ENCODE measurements around the gene ENOX1. TPM values are rescaled to one million over a fixed set of nuclear protein-coding genes. Genes with fewer than 3 reads are reported as not detected.
A peak's percentile ranks its signal among the peaks of the same experiment; 100 is the strongest.

The ENOX1 gene
- total RNA-seq, 1 experiment from 2014 or later = 11.9 TPM

- H3K4me3 ChIP-seq = no peak overlapping the region
- no peaks in the 10 kb centered on the region for H3K4me1 ChIP-seq
- DNase-seq = no peak
- no peaks in the 10 kb centered on the region; the same call in 1 of the 2 replicates for H3K36me3 ChIP-seq
- H3K27me3 ChIP-seq = no peaks in the 10 kb centered on the region
- no peaks in the 10 kb centered on the region for H3K9me3 ChIP-seq (replicated peaks)
- no peak overlapping the region for H3K27ac ChIP-seq
These were observed 132.8 kb downstream of the ENOX1 start for GRCh38 chr13:43653980-43654379.

- Histone ChIP-seq H3K27me3 (no peaks in the 10 kb centered on the region), H3K9me3 (replicated peaks) (no peaks in the 10 kb centered on the region), H3K27ac (no peak overlapping the region), H3K36me3 (no peaks in the 10 kb centered on the region; the same call in 1 of the 2 replicates), H3K4me3 (no peak overlapping the region), H3K4me1 (no peaks in the 10 kb centered on the region)
- no peak for DNase-seq
These were observed 133.4 kb downstream of the ENOX1 start for GRCh38 chr13:43653395-43653794.

- Histone ChIP-seq H3K27me3 (no peaks in the 10 kb centered on the region), H3K9me3 (replicated peaks) (no peaks in the 10 kb centered on the region), H3K4me3 (no peak overlapping the region), H3K4me1 (no peaks in the 10 kb centered on the region), H3K36me3 (no peaks in the 10 kb centered on the region; the same call in 1 of the 2 replicates), H3K27ac (no peak overlapping the region)
- no peak for DNase-seq
These were observed 134.0 kb downstream of the ENOX1 start for GRCh38 chr13:43652760-43653159.

- Histone ChIP-seq H3K9me3 (replicated peaks) (no peaks in the 10 kb centered on the region), H3K27ac (no peak overlapping the region), H3K4me3 (no peak overlapping the region), H3K36me3 (no peaks in the 10 kb centered on the region), H3K27me3 (no peaks in the 10 kb centered on the region), H3K4me1 (no peaks in the 10 kb centered on the region)
- no peak for DNase-seq
These were observed 135.9 kb downstream of the ENOX1 start for GRCh38 chr13:43650882-43651281.

GRCh38 chr13:43648733-43649132, 138.0 kb downstream of the ENOX1 start:
- no peak overlapping the region for H3K27ac ChIP-seq
- H3K36me3 ChIP-seq = no peaks in the 10 kb centered on the region
- no peaks in the 10 kb centered on the region for H3K4me1 ChIP-seq
- H3K27me3 ChIP-seq = no peaks in the 10 kb centered on the region
- DNase-seq = no peak
- H3K9me3 ChIP-seq (replicated peaks) = no peaks in the 10 kb centered on the region
- no peak overlapping the region for H3K4me3 ChIP-seq

- DNase-seq = no peak
- H3K27me3 ChIP-seq = no peaks in the 10 kb centered on the region
- H3K27ac ChIP-seq = no peak overlapping the region
- no peak overlapping the region for H3K4me3 ChIP-seq
- no peaks in the 10 kb centered on the region for H3K9me3 ChIP-seq (replicated peaks)
- H3K4me1 ChIP-seq = no peaks in the 10 kb centered on the region
- no peaks in the 10 kb centered on the region for H3K36me3 ChIP-seq
These were observed 139.3 kb downstream of the ENOX1 start for GRCh38 chr13:43647471-43647870.

GRCh38 chr13:43640476-43640875, 146.3 kb downstream of the ENOX1 start:
- Histone ChIP-seq H3K4me3 (no peak overlapping the region), H3K9me3 (replicated peaks) (no peaks in the 10 kb centered on the region), H3K27ac (no peak overlapping the region), H3K4me1 (no peaks in the 10 kb centered on the region), H3K27me3 (no peaks in the 10 kb centered on the region), H3K36me3 (peaks cover 2% of the 10 kb centered on the region; the same call in 1 of the 2 replicates)
- DNase-seq = no peak

- H3K4me3 ChIP-seq = no peak overlapping the region
- peaks cover 5% of the 10 kb centered on the region for H3K4me1 ChIP-seq
- no peak overlapping the region for H3K27ac ChIP-seq
- H3K36me3 ChIP-seq = 0 out of 2 replicates have a peak, but pooled peaks cover 4% of the 10 kb centered on the region
- no peaks in the 10 kb centered on the region for H3K27me3 ChIP-seq
- no peaks in the 10 kb centered on the region for H3K9me3 ChIP-seq (replicated peaks)
- DNase-seq = peak in 1 of 2 experiments; percentile 11
These were observed 155.7 kb downstream of the ENOX1 start for GRCh38 chr13:43631106-43631505.

GRCh38 chr13:43629691-43630480, 156.9 kb downstream of the ENOX1 start:
- Histone ChIP-seq H3K27ac (no peak overlapping the region), H3K36me3 (0 out of 2 replicates have a peak, but pooled peaks cover 4% of the 10 kb centered on the region), H3K4me1 (peaks cover 5% of the 10 kb centered on the region), H3K9me3 (replicated peaks) (no peaks in the 10 kb centered on the region), H3K4me3 (no peak overlapping the region), H3K27me3 (no peaks in the 10 kb centered on the region)
- DNase-seq = no peak

GRCh38 chr13:43626994-43627393, 159.8 kb downstream of the ENOX1 start:
- no peak overlapping the region for H3K4me3 ChIP-seq
- H3K4me1 ChIP-seq = peaks cover 5% of the 10 kb centered on the region
- H3K9me3 ChIP-seq (replicated peaks) = 0 out of 2 replicates have a peak, but pooled peaks cover 3% of the 10 kb centered on the region
- DNase-seq = no peak
- H3K36me3 ChIP-seq = peaks cover 7% of the 10 kb centered on the region
- H3K27ac ChIP-seq = no peak overlapping the region
- H3K27me3 ChIP-seq = no peaks in the 10 kb centered on the region

- DNase-seq = no peak
- no peak overlapping the region for H3K27ac ChIP-seq
- no peaks in the 10 kb centered on the region for H3K27me3 ChIP-seq
- H3K9me3 ChIP-seq (replicated peaks) = no peaks in the 10 kb centered on the region
- H3K4me3 ChIP-seq = no peak overlapping the region
- no peaks in the 10 kb centered on the region; the same call in 1 of the 2 replicates for H3K36me3 ChIP-seq
- no peaks in the 10 kb centered on the region for H3K4me1 ChIP-seq
These were observed 172.7 kb downstream of the ENOX1 start for GRCh38 chr13:43614063-43614462.

GRCh38 chr13:43611281-43612273, 175.2 kb downstream of the ENOX1 start:
- Histone ChIP-seq H3K27ac (no peak overlapping the region), H3K36me3 (no peaks in the 10 kb centered on the region; the same call in 1 of the 2 replicates), H3K4me1 (no peaks in the 10 kb centered on the region), H3K9me3 (replicated peaks) (no peaks in the 10 kb centered on the region), H3K4me3 (no peak overlapping the region), H3K27me3 (no peaks in the 10 kb centered on the region)
- DNase-seq = no peak

- Histone ChIP-seq H3K4me3 (no peak overlapping the region), H3K9me3 (replicated peaks) (0 out of 2 replicates have a peak, but pooled peaks cover 7% of the 10 kb centered on the region), H3K27me3 (no peaks in the 10 kb centered on the region), H3K4me1 (no peaks in the 10 kb centered on the region), H3K36me3 (no peaks in the 10 kb centered on the region), H3K27ac (no peak overlapping the region)
- no peak for DNase-seq
These were observed 178.2 kb downstream of the ENOX1 start for GRCh38 chr13:43608400-43609137.

GRCh38 chr13:43597599-43597945, 189.2 kb downstream of the ENOX1 start:
- Histone ChIP-seq H3K4me1 (no peaks in the 10 kb centered on the region), H3K9me3 (replicated peaks) (0 out of 2 replicates have a peak, but pooled peaks cover 5% of the 10 kb centered on the region), H3K4me3 (no peak overlapping the region), H3K27me3 (no peaks in the 10 kb centered on the region), H3K36me3 (no peaks in the 10 kb centered on the region), H3K27ac (no peak overlapping the region)
- no peak for DNase-seq
